AG04450 (cell line): ENCODE measurements around the gene MMAB. TPM values are rescaled to one million over a fixed set of nuclear protein-coding genes. Genes with fewer than 3 reads are reported as not detected.

Experiments used
- CTCF ChIA-PET: fragments of 300-600, 350-600 bp; formaldehyde crosslinking; extraction: SDS; loops from one replicate; lab custom pipeline; 2022; ENCODE audit warnings: antibody characterized with exemption, inconsistent platforms; lab: Charles Lee
- POLR2A ChIA-PET: fragments of 350-600 bp; formaldehyde crosslinking; extraction: SDS; loops from one replicate; lab custom pipeline; 2021; ENCODE audit warnings: antibody characterized with exemption, inconsistent platforms; lab: Yijun Ruan, JAX
- DNase-seq: peaks from one replicate; pipeline ENCODE4 v3.0.0-alpha.2; 2011; ENCODE audit warnings: low read depth, low spot score
- H3K27ac ChIP-seq: one replicate; pipeline ENCODE4 v1.5.1; 2012; ENCODE audit warnings: low read depth, low read length, control low read depth
- H3K27me3 ChIP-seq: one replicate; pipeline ENCODE4 v1.6.0; 2012; ENCODE audit warnings: low read length; ENCODE audit not compliant: control insufficient read depth, insufficient read depth
- H3K4me3 ChIP-seq: 2 replicates; pipeline ENCODE4 v1.5.1; 2011; ENCODE audit warnings: mild to moderate bottlenecking, low read depth, low read length, control low read depth
- H3K9me3 ChIP-seq: 2 replicates; pipeline ENCODE4 v1.5.1; 2012; ENCODE audit warnings: low read length; ENCODE audit not compliant: control insufficient read depth, insufficient read depth
- CTCF ChIP-seq: IDR thresholded peaks from 2 replicates; pipeline ENCODE4 v1.5.1; 2011; ENCODE audit warnings: low read depth, low read length, control low read depth, inconsistent platforms
- polyA plus RNA-seq: library from polyadenylated mRNA; depleted of rRNA; stranded (reverse); fragments of >200 nt; gene quantifications from 2 replicates; pipeline ENCODE4 v1.2.3, GENCODE V29; 2011

MMAB gene
- polyA plus RNA-seq, 1 experiment, result 13.0 TPM

GRCh38 chr12:109608793-109609192, 35.5 kb upstream of the MMAB start:
- Histone ChIP-seq H3K27ac (no peak overlapping the region), H3K9me3 (no peaks in the 10 kb centered on the region; the same call in 1 of the 2 replicates), H3K4me3 (no peak overlapping the region), H3K27me3 (peaks cover 45% of the 10 kb centered on the region)
- ChIA-PET CTCF (interaction anchor here (1.6 to 2.3 kb wide), 2 partner anchors 11 to 166 kb away, joined by 5 read pairs; no protein-coding TSS in a partner anchor), POLR2A (no interaction called here)
- DNase-seq, result no peak
- no peak for TF ChIP-seq CTCF

GRCh38 chr12:109608270-109608669, 35.0 kb upstream of the MMAB start:
- TF ChIP-seq CTCF, result no peak
- Histone ChIP-seq H3K9me3 (no peaks in the 10 kb centered on the region; the same call in 1 of the 2 replicates), H3K27ac (no peak overlapping the region), H3K4me3 (no peak overlapping the region), H3K27me3 (peaks cover 40% of the 10 kb centered on the region)
- POLR2A ChIA-PET, result no interaction called here
- DNase-seq, result no peak
- CTCF ChIA-PET, result interaction anchor here (1.6 to 3.0 kb wide), 2 partner anchors 11 to 167 kb away, joined by 5 to 26 read pairs; no protein-coding TSS in a partner anchor

DNA sequence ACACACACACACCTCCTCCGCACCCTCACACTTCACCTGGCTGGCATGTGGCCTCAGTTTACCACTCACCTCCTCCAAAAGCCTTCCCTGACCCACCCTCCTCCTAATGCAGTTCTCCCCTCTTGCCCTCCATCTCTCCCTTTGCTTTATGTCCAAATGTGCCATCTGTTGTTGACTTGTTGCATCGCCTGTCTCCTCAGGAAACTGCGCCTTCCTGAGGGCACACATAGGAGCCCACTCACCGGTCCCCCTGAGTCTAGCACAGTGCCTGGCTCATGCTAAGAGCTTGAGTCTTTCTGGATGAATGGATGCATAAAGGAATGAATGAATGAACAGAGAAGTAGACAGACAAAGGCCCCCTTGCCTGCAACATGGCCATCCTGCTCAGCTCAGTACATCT, 34.3 kb upstream of the MMAB start:
- H3K27me3 ChIP-seq, result peaks cover 34% of the 10 kb centered on the region
- CTCF ChIA-PET, result interaction anchor here (1.6 to 3.0 kb wide), 2 partner anchors 11 to 167 kb away, joined by 5 to 26 read pairs; no protein-coding TSS in a partner anchor
- POLR2A ChIA-PET, result no interaction called here

GRCh38 chr12:109606320-109607028, 33.2 kb upstream of the MMAB start:
- ChIA-PET CTCF (interaction anchor here (0.9 to 3.0 kb wide), 4 partner anchors 10 to 170 kb away, joined by 3 to 26 read pairs (median 4); no protein-coding TSS in a partner anchor), POLR2A (interaction anchor here (0.6 kb wide), 1 partner anchor 185 kb away, joined by 3 read pairs; no protein-coding TSS in a partner anchor)
- H3K9me3 ChIP-seq, result no peaks in the 10 kb centered on the region; the same call in 1 of the 2 replicates
- no peak overlapping the region for H3K27ac ChIP-seq
- peaks cover 36% of the 10 kb centered on the region for H3K27me3 ChIP-seq
- no peak for TF ChIP-seq CTCF
- no peak for DNase-seq
- no peak overlapping the region for H3K4me3 ChIP-seq

More for the DNA sequence above, 34.3 kb upstream of the MMAB start:
- DNase-seq, result no peak
- Histone ChIP-seq H3K27ac (no peak overlapping the region), H3K9me3 (no peaks in the 10 kb centered on the region; the same call in 1 of the 2 replicates), H3K4me3 (no peak overlapping the region)
- TF ChIP-seq CTCF, result no peak
